SK-N-MC (cell line): ENCODE results near the gene MAPK12.

Source experiments
- EZH2 ChIP-seq: fragments of 200-600 bp; sonication (generic); IDR thresholded peaks from one replicate; pipeline ENCODE4 v1.6.1; 2017; ENCODE audit warnings: antibody characterized with exemption
- POLR2AphosphoS5 ChIP-seq: IDR thresholded peaks from 2 replicates; pipeline ENCODE4 v1.6.1; 2012; ENCODE audit warnings: mild to moderate bottlenecking, low read depth, low read length, borderline replicate concordance

DNA sequence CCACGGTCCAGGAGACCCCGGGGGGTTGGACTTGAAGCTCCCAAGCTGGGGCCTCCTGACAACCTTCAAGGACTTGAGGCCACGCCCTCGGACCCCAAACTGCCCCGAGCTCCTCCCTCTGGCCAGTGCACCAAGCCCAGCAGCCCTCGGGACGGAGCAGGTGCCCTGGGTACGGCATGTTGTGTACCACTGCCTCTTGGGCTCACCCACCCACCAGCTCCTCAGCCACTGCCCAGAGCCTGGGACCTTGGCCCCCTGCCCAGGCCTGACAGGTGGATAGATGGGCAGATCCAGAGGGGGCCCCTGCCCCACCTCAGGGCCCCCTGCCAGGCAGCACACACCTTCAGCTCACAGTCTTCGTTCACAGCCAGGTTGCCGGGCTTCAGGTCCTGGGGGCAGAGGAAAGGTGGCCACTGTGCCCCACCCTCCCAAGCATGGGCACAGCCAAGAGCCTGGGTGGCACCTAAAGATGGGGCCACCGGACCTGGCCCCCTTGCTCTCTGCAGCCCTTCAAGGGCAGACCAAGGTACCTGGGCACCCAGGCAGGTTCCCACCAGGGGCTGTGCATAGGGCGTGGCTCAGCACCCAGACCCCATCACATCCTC, 5.1 kb downstream of the MAPK12 start:
- TF ChIP-seq POLR2AphosphoS5 (no peak), EZH2 (no peak)
